Thymus (tissue), 11 donors: ENCODE results near the gene TMEM132C. TPM values are rescaled to one million over a fixed set of nuclear protein-coding genes. Genes with fewer than 3 reads are reported as not detected.
"Not testable (repeated sequence)": the region's sequence is repeated elsewhere in the genome, so short reads cannot be mapped to it uniquely, and the experiment has no call there.

Source experiments
- DNase-seq, 9 donors: peaks; one replicate each; pipeline ENCODE4 v3.0.0-alpha.2; 2013; ENCODE audit warnings: low spot score in 9 of 9, low read depth in 6 of 9, missing footprints in 1 of 9
- H3K27ac ChIP-seq, 2 donors: one replicate each; pipeline ENCODE4 v1.5.1; 2013; ENCODE audit warnings: control low read depth in 1 of 2, low read depth in 1 of 2, low read length in 1 of 2, mild to moderate bottlenecking in 1 of 2, moderate library complexity in 1 of 2
- H3K27me3 ChIP-seq, 2 donors: one replicate each; pipeline ENCODE4 v1.5.1; 2013; ENCODE audit warnings: low read length in 1 of 2; ENCODE audit not compliant: control insufficient read depth in 2 of 2, insufficient read depth in 1 of 2
- H3K36me3 ChIP-seq, 2 donors: one replicate each; pipeline ENCODE4 v1.5.1; 2013; ENCODE audit warnings: low read length in 1 of 2, mild to moderate bottlenecking in 1 of 2, moderate library complexity in 1 of 2; ENCODE audit not compliant: control insufficient read depth in 2 of 2, insufficient read depth in 2 of 2
- H3K4me1 ChIP-seq, 2 donors: one replicate each; pipeline ENCODE4 v1.5.1; 2013; ENCODE audit warnings: low read length in 2 of 2; ENCODE audit not compliant: control insufficient read depth in 2 of 2, insufficient read depth in 2 of 2
- H3K4me3 ChIP-seq, 2 donors: one replicate each; pipeline ENCODE4 v1.5.1; 2013; ENCODE audit warnings: low read length in 2 of 2, control low read depth in 1 of 2, mild to moderate bottlenecking in 1 of 2
- H3K9me3 ChIP-seq, 2 donors: one replicate each; pipeline ENCODE4 v1.5.1; 2013; ENCODE audit warnings: low read length in 1 of 2, mild to moderate bottlenecking in 1 of 2; ENCODE audit not compliant: control insufficient read depth in 2 of 2, insufficient read depth in 1 of 2
- WGBS: extraction: QIAGEN DNeasy Blood & Tissue Kit; methylation state at CpG from one replicate; pipeline ENCODE4 v1.1.7; 2013; 5-methylcytosine and 5-hydroxymethylcytosine counted together
- polyA plus RNA-seq: library from polyadenylated mRNA; stranded (reverse); fragments of 200-250 nt; gene quantifications from one replicate; pipeline ENCODE4 v1.2.3, GENCODE V29; 2013
- total RNA-seq: library from RNA; stranded (reverse); fragments of 120-200 nt; gene quantifications from one replicate; pipeline ENCODE4 v1.2.4, GENCODE V29; 2013
- donor health status: healthy.

Gene TMEM132C
- total and polyA plus RNA-seq, 2 donors: 0.24 to 0.34 TPM

GRCh38 chr12:128253829-128254228, 13.1 kb upstream of the TMEM132C start:
- H3K27me3 ChIP-seq, DNase-seq, H3K36me3 ChIP-seq, H3K9me3 ChIP-seq, H3K4me3 ChIP-seq, H3K27ac ChIP-seq, H3K4me1 ChIP-seq: not testable (repeated sequence)

- DNase-seq: no peak
- Histone ChIP-seq H3K9me3 (no peaks in the 10 kb centered on the region), H3K4me3 (no peak overlapping the region), H3K36me3 (no peaks in the 10 kb centered on the region), H3K27ac (no peak overlapping the region), H3K27me3 (no peaks in the 10 kb centered on the region), H3K4me1 (no peaks in the 10 kb centered on the region)
- WGBS: 49% methylated on average over 9 of the region's 9 CpGs
These were observed 8.0 kb upstream of the TMEM132C start for GRCh38 chr12:128258866-128259555.

- Histone ChIP-seq H3K9me3 (no peaks in the 10 kb centered on the region), H3K36me3 (no peaks in the 10 kb centered on the region), H3K27me3 (no peaks in the 10 kb centered on the region), H3K4me1 (no peaks in the 10 kb centered on the region), H3K4me3 (no peak overlapping the region), H3K27ac (no peak overlapping the region)
- DNase-seq: peak in 1 of 9 donors; percentile 2
- WGBS: 12% methylated on average over 5 of the region's 5 CpGs
These were observed 7.4 kb upstream of the TMEM132C start for GRCh38 chr12:128259556-128260070.

GRCh38 chr12:128261757-128262156, 5.2 kb upstream of the TMEM132C start:
- H3K27me3 ChIP-seq: peaks cover 16 to 18% of the 10 kb centered on the region in 2 donors
- DNase-seq: no peak

GRCh38 chr12:128265566-128265965, 1.4 kb upstream of the TMEM132C start:
- Histone ChIP-seq H3K4me1 (no peaks in the 10 kb centered on the region), H3K4me3 (no peak overlapping the region), H3K27ac (no peak overlapping the region), H3K9me3 (no peaks in the 10 kb centered on the region), H3K36me3 (no peaks in the 10 kb centered on the region), H3K27me3 (peaks cover 37 to 41% of the 10 kb centered on the region in 2 donors)
- no peak for DNase-seq
- WGBS: 33% methylated on average over 7 of the region's 7 CpGs

More at GRCh38 chr12:128261757-128262156, 5.2 kb upstream of the TMEM132C start:
- whole genome bisulfite sequencing: 95% methylated on average over 3 of the region's 3 CpGs
- no peak overlapping the region for H3K4me3 ChIP-seq
- no peaks in the 10 kb centered on the region for H3K36me3 ChIP-seq
- H3K4me1 ChIP-seq: no peaks in the 10 kb centered on the region
- no peak overlapping the region for H3K27ac ChIP-seq
- H3K9me3 ChIP-seq: no peaks in the 10 kb centered on the region

GRCh38 chr12:128266086-128266485, 884 bp upstream of the TMEM132C start:
- Histone ChIP-seq H3K4me3 (no peak overlapping the region), H3K36me3 (no peaks in the 10 kb centered on the region), H3K27ac (no peak overlapping the region), H3K4me1 (no peaks in the 10 kb centered on the region), H3K9me3 (no peaks in the 10 kb centered on the region), H3K27me3 (peaks cover 37 to 41% of the 10 kb centered on the region in 2 donors)
- DNase-seq: no peak
- 15% methylated on average over 12 of the region's 12 CpGs for WGBS

GRCh38 chr12:128266541-128267130, 334 bp upstream of the TMEM132C start:
- Histone ChIP-seq H3K27me3 (peaks cover 37 to 41% of the 10 kb centered on the region in 2 donors), H3K36me3 (no peaks in the 10 kb centered on the region), H3K4me1 (no peaks in the 10 kb centered on the region), H3K4me3 (peak overlapping the region in 1 of 2 donors; percentile 7), H3K9me3 (no peaks in the 10 kb centered on the region), H3K27ac (no peak overlapping the region)
- WGBS: 4% methylated on average over 58 of the region's 58 CpGs
- no peak for DNase-seq

- WGBS: 5% methylated on average over 51 of the region's 51 CpGs
- peaks cover 37 to 41% of the 10 kb centered on the region in 2 donors for H3K27me3 ChIP-seq
- H3K9me3 ChIP-seq: no peaks in the 10 kb centered on the region
- no peak overlapping the region for H3K4me3 ChIP-seq
- H3K27ac ChIP-seq: no peak overlapping the region
- no peaks in the 10 kb centered on the region for H3K36me3 ChIP-seq
- no peak for DNase-seq
- H3K4me1 ChIP-seq: no peaks in the 10 kb centered on the region
These were observed 845 bp downstream of the TMEM132C start for GRCh38 chr12:128267651-128268378.
